HEK293 (cell line): ENCODE data around the gene TNMD.

Experiments used
- CTCF ChIA-PET: fragments of 350-600 bp; formaldehyde crosslinking; extraction: SDS; loops from one replicate; lab custom pipeline; 2021; ENCODE audit warnings: antibody characterized with exemption; lab: Yijun Ruan, JAX
- POLR2A ChIA-PET: fragments of 300-600 bp; formaldehyde crosslinking; extraction: SDS; loops from one replicate; lab custom pipeline; 2020; ENCODE audit warnings: antibody characterized with exemption, inconsistent platforms; lab: Yijun Ruan, JAX
- H3K27ac ChIP-seq: fragments of 200-500 bp; sonication (Bioruptor generic); 2 replicates; pipeline ENCODE4 v1.5.1; 2014; ENCODE audit warnings: low read depth, low read length, control low read depth, inconsistent platforms; ENCODE audit errors: extremely low read depth
- H3K36me3 ChIP-seq, 2 experiments: fragments of 200-500 bp in 1 of 2; sonication (Bioruptor generic) in 1 of 2; 1 replicate in 1 of 2; 2 replicates in 1 of 2; pipeline ENCODE4 v1.5.1; 2014 to 2017; ENCODE audit warnings: inconsistent platforms in 2 of 2, low read length in 2 of 2; ENCODE audit not compliant: control insufficient read depth in 2 of 2, insufficient read depth in 1 of 2
- H3K4me1 ChIP-seq: fragments of 200-500 bp; sonication (Bioruptor generic); 2 replicates; pipeline ENCODE4 v1.5.1; 2014; ENCODE audit warnings: mild to moderate bottlenecking, low read length, inconsistent platforms; ENCODE audit not compliant: control insufficient read depth, insufficient read depth
- H3K4me3 ChIP-seq: 2 replicates; pipeline ENCODE4 v1.5.1; 2011; ENCODE audit warnings: low read depth, mild to moderate bottlenecking, control low read depth, low read length, moderate library complexity
- H3K9me3 ChIP-seq: fragments of 200-500 bp; sonication (Bioruptor generic); 2 replicates; pipeline ENCODE4 v1.5.1; 2014; ENCODE audit warnings: low read depth, low read length, inconsistent platforms; ENCODE audit not compliant: control insufficient read depth, insufficient read depth
- MEIS1 ChIP-seq: sonication (generic); formaldehyde crosslinking; IDR thresholded peaks from 2 replicates; pipeline ENCODE4 v1.8.1; 2022; ENCODE audit warnings: missing genetic modification reagents, mild to moderate bottlenecking, borderline replicate concordance
- PBX3 ChIP-seq: sonication (generic); formaldehyde crosslinking; IDR thresholded peaks from 2 replicates; pipeline ENCODE4 v1.8.1; 2022; ENCODE audit warnings: mild to moderate bottlenecking, moderate library complexity, missing genetic modification reagents
- PRDM10 ChIP-seq: fragments of 450-650 bp; formaldehyde crosslinking; IDR thresholded peaks from 2 replicates; pipeline ENCODE4 v1.5.1; 2016; ENCODE audit warnings: missing biosample characterization, missing genetic modification characterization
- REPIN1 ChIP-seq: fragments of 450-650 bp; formaldehyde crosslinking; IDR thresholded peaks from 2 replicates; pipeline ENCODE4 v1.5.1; 2017; ENCODE audit warnings: missing biosample characterization, missing genetic modification characterization, low read depth
- YY1 ChIP-seq: fragments of 450-650 bp; formaldehyde crosslinking; IDR thresholded peaks from 2 replicates; pipeline ENCODE4 v1.5.1; 2018; ENCODE audit warnings: missing biosample characterization, missing genetic modification characterization
- ZBTB11 ChIP-seq: fragments of 450-650 bp; formaldehyde crosslinking; conservative IDR thresholded peaks from 2 replicates; pipeline ENCODE4 v1.5.1; 2016; ENCODE audit warnings: low read depth, missing biosample characterization, missing genetic modification characterization
- ZBTB17 ChIP-seq: fragments of 450-650 bp; formaldehyde crosslinking; IDR thresholded peaks from 2 replicates; pipeline ENCODE4 v1.5.1; 2016; ENCODE audit warnings: missing biosample characterization, missing genetic modification characterization
- ZBTB20 ChIP-seq: fragments of 450-650 bp; formaldehyde crosslinking; IDR thresholded peaks from 2 replicates; pipeline ENCODE4 v1.5.1; 2016; ENCODE audit warnings: missing biosample characterization, missing genetic modification characterization
- ZBTB26 ChIP-seq: fragments of 450-650 bp; formaldehyde crosslinking; optimal IDR thresholded peaks from 2 replicates; pipeline ENCODE3; 2016; ENCODE audit warnings: missing biosample characterization, mild to moderate bottlenecking, missing genetic modification characterization
- ZNF140 ChIP-seq: fragments of 450-650 bp; formaldehyde crosslinking; IDR thresholded peaks from 2 replicates; pipeline ENCODE4 v1.5.1; 2016; ENCODE audit warnings: missing biosample characterization, missing genetic modification characterization
- ZNF174 ChIP-seq: fragments of 450-650 bp; formaldehyde crosslinking; IDR thresholded peaks from 2 replicates; pipeline ENCODE4 v1.5.0; 2017; ENCODE audit warnings: missing biosample characterization, mild to moderate bottlenecking, missing genetic modification characterization
- ZNF19 ChIP-seq: fragments of 450-650 bp; formaldehyde crosslinking; IDR thresholded peaks from 2 replicates; pipeline ENCODE4; 2016; ENCODE audit warnings: missing biosample characterization, missing genetic modification characterization, low read depth
- ZNF211 ChIP-seq: fragments of 450-650 bp; formaldehyde crosslinking; IDR thresholded peaks from 2 replicates; pipeline ENCODE4 v1.5.1; 2016; ENCODE audit warnings: low read depth, missing biosample characterization, missing genetic modification characterization
- ZNF239 ChIP-seq: fragments of 450-650 bp; formaldehyde crosslinking; IDR thresholded peaks from 2 replicates; pipeline ENCODE4 v1.5.1; 2016; ENCODE audit warnings: missing biosample characterization, missing genetic modification characterization
- ZNF292 ChIP-seq: fragments of 450-650 bp; formaldehyde crosslinking; IDR thresholded peaks from 2 replicates; pipeline ENCODE4 v1.5.1; 2016; ENCODE audit warnings: low read depth, missing biosample characterization, missing genetic modification characterization, borderline replicate concordance
- ZNF302 ChIP-seq: fragments of 450-650 bp; formaldehyde crosslinking; IDR thresholded peaks from 2 replicates; pipeline ENCODE4 v1.5.1; 2016; ENCODE audit warnings: missing biosample characterization, missing genetic modification characterization, low read depth
- ZNF335 ChIP-seq: fragments of 450-650 bp; formaldehyde crosslinking; conservative IDR thresholded peaks from 2 replicates; pipeline ENCODE4 v1.5.1; 2016; ENCODE audit warnings: missing biosample characterization, missing genetic modification characterization
- ZNF350 ChIP-seq: fragments of 450-650 bp; formaldehyde crosslinking; IDR thresholded peaks from 2 replicates; pipeline ENCODE4 v1.5.0; 2017; ENCODE audit warnings: missing biosample characterization, mild to moderate bottlenecking, missing genetic modification characterization
- ZNF600 ChIP-seq: fragments of 450-650 bp; formaldehyde crosslinking; IDR thresholded peaks from 2 replicates; pipeline ENCODE4 v1.5.1; 2016; ENCODE audit warnings: missing biosample characterization, missing genetic modification characterization
- ZNF654 ChIP-seq: fragments of 450-650 bp; formaldehyde crosslinking; IDR thresholded peaks from 2 replicates; pipeline ENCODE4 v1.5.1; 2016; ENCODE audit warnings: low read depth, missing biosample characterization, missing genetic modification characterization
- ZNF660 ChIP-seq: fragments of 450-650 bp; IDR thresholded peaks from 2 replicates; pipeline ENCODE4 v1.5.1; 2018; ENCODE audit warnings: missing biosample characterization, mild to moderate bottlenecking, missing genetic modification characterization
- ZNF664 ChIP-seq: fragments of 450-650 bp; formaldehyde crosslinking; IDR thresholded peaks from 2 replicates; pipeline ENCODE4 v1.5.1; 2016; ENCODE audit warnings: missing biosample characterization, missing genetic modification characterization
- ZNF670 ChIP-seq: fragments of 450-650 bp; formaldehyde crosslinking; IDR thresholded peaks from 2 replicates; pipeline ENCODE4 v1.5.1; 2016; ENCODE audit warnings: missing biosample characterization, missing genetic modification characterization, low read depth
- ZNF768 ChIP-seq: fragments of 450-650 bp; formaldehyde crosslinking; IDR thresholded peaks from 2 replicates; pipeline ENCODE4 v1.5.1; 2018; ENCODE audit warnings: missing biosample characterization, mild to moderate bottlenecking, missing genetic modification characterization
- ZNF777 ChIP-seq: fragments of 450-650 bp; formaldehyde crosslinking; IDR thresholded peaks from 2 replicates; pipeline ENCODE4 v1.5.1; 2017; ENCODE audit warnings: missing biosample characterization, missing genetic modification characterization, borderline replicate concordance
- ZNF791 ChIP-seq: fragments of 450-650 bp; formaldehyde crosslinking; IDR thresholded peaks from 2 replicates; pipeline ENCODE4 v1.5.1; 2016; ENCODE audit warnings: missing biosample characterization, missing genetic modification characterization
- ZNF837 ChIP-seq: fragments of 450-650 bp; formaldehyde crosslinking; IDR thresholded peaks from 2 replicates; pipeline ENCODE4 v1.5.1; 2016; ENCODE audit warnings: missing biosample characterization, missing genetic modification characterization
- ZXDB ChIP-seq: fragments of 450-650 bp; formaldehyde crosslinking; IDR thresholded peaks from 2 replicates; pipeline ENCODE4 v1.5.1; 2016; ENCODE audit warnings: missing biosample characterization, missing genetic modification characterization

The TNMD gene

GRCh38 chrX:100636321-100636991 lies 51.7 kb downstream of the TNMD start, which contains the start of gene TSPAN6:
TSS of gene TSPAN6 (minus strand) at chrX:100636806. CDS start at chrX:100636694, 112 bp downstream.
- ChIA-PET POLR2A (interaction anchor here (1.6 kb wide), 1 partner anchor 21 kb away, joined by 6 read pairs; no protein-coding TSS in a partner anchor), CTCF (interaction anchor here (0.5 to 2.5 kb wide), 14 partner anchors 9 to 427 kb away, joined by 3 to 16 read pairs (median 3); no protein-coding TSS in a partner anchor)
- no peaks in the 10 kb centered on the region for H3K4me1 ChIP-seq
- H3K36me3 ChIP-seq = peaks cover 15 to 30% of the 10 kb centered on the region in 2 experiments
- TF ChIP-seq ZNF292 (no peak), ZXDB (0 out of 2 replicates have a peak, but pooled peaks have one; percentile 42), ZNF335 (tag by site-specific recombination) (peak; percentile 75), ZNF174 (tag by site-specific recombination) (no peak), ZNF600 (tag by site-specific recombination) (peak; percentile 28; the same call in 1 of the 2 replicates), MEIS1 (CRISPR knock-in tag) (no peak), ZNF768 (tag by site-specific recombination) (no peak), PBX3 (0 out of 2 replicates have a peak, but pooled peaks have one; percentile 27), ZBTB17 (tag by site-specific recombination) (peak; percentile 63; the same call in 1 of the 2 replicates), ZNF837 (tag by site-specific recombination) (no peak), ZBTB11 (tag by site-specific recombination) (0 out of 2 replicates have a peak, but pooled peaks have one; percentile 12), ZNF777 (tag by site-specific recombination) (no peak), ZNF664 (tag by site-specific recombination) (no peak), ZBTB26 (tag by site-specific recombination) (peak; percentile 12), ZNF660 (0 out of 2 replicates have a peak, but pooled peaks have one; percentile 23), ZNF211 (tag by site-specific recombination) (no peak), ZNF350 (tag by site-specific recombination) (no peak), PRDM10 (tag by site-specific recombination) (peak; percentile 45; the same call in 1 of the 2 replicates), ZBTB20 (tag by site-specific recombination) (peak; percentile 23; the same call in 1 of the 2 replicates), ZNF19 (tag by site-specific recombination) (no peak), ZNF670 (tag by site-specific recombination) (no peak), ZNF140 (tag by site-specific recombination) (no peak), YY1 (0 out of 2 replicates have a peak, but pooled peaks have one; percentile 26), ZNF791 (no peak), ZNF654 (tag by site-specific recombination) (0 out of 2 replicates have a peak, but pooled peaks have one; percentile 7), ZNF302 (no peak), ZNF239 (tag by site-specific recombination) (no peak), REPIN1 (tag by site-specific recombination) (no peak)
- H3K27ac ChIP-seq = peak within 1 kb of the TSS; percentile 67; the same call in 1 of the 2 replicates
- no peaks in the 10 kb centered on the region for H3K9me3 ChIP-seq
- H3K4me3 ChIP-seq = peak within 1 kb of the TSS; percentile 62
